GM18498 (cell line): ENCODE data around the gene CCDC138.

Experiments used
- ATAC-seq: cut with Tn5 transposase; IDR thresholded peaks from one replicate; pipeline ENCODE4 v1.9.1; 2021; ENCODE audit warnings: mild to moderate bottlenecking, moderate library complexity; ENCODE audit not compliant: unreplicated experiment

CCDC138 gene

GRCh38 chr2:108916122-108916795 is 129.7 kb downstream of the CCDC138 start:
- ATAC-seq, result no peak

GRCh38 chr2:108916796-108917421 is 130.3 kb downstream of the CCDC138 start:
- ATAC-seq, result no peak

DNA sequence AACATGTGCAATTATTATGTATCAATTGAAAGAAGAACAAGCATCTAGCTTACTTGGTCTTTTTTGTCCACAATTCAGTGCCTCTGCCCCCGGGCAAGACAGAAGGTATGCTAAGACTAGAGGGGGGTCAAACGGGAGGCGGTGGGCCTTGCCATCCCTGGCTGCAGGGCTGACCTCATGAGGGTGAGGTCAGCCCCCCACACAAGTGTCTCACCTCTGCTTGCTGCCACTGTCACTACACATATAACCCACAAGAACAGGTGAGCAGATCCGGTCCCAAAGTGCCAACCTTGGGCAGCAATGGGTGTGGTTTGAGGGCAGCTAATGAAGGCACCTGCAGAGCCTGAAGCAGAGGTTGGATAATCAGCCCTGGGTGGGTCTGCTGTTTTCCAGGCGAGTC is 131.0 kb downstream of the CCDC138 start:
- no peak for ATAC-seq

DNA sequence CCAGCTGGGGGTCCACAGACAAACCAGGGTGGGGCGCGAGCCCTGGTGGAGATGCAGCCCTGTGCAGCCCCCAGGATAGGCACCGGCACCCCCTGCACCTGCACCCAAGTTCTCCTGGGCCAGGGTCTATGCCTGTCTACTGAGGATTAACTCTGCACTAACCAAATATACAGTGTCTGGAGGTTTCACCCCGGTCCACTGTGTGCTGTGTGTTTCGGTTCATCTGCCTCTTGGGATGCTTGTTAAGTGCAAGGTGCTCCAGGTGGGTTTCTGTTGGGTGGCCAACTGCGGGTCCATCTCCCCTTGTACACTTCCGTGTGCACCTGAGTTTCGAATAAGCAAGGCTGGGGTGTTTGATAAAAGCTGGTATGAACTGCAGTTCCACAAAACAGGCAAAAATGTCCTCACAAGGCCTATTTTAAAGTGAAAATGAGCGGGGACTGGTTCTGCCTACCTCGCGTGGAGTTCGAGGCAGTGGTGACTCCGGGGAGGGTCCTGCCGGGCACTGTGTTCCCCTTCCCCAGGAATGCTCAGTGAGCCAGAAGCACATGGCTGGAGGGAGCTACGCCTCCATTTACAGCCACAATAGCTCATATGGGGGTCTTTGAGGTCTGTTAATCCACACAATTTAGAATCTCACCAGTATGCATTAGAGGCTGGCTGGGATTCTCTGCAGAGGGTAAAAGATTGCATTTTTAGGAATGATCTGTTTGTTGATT is 131.7 kb downstream of the CCDC138 start:
- no peak for ATAC-seq

GRCh38 chr2:108918941-108919341 is 132.4 kb downstream of the CCDC138 start:
- no peak for ATAC-seq

GRCh38 chr2:108919571-108920373 is 133.2 kb downstream of the CCDC138 start:
- ATAC-seq, result no peak

- ATAC-seq, result no peak
These were observed 134.1 kb downstream of the CCDC138 start for GRCh38 chr2:108920686-108921085.

GRCh38 chr2:108921096-108922030 is 134.8 kb downstream of the CCDC138 start:
- no peak for ATAC-seq

DNA sequence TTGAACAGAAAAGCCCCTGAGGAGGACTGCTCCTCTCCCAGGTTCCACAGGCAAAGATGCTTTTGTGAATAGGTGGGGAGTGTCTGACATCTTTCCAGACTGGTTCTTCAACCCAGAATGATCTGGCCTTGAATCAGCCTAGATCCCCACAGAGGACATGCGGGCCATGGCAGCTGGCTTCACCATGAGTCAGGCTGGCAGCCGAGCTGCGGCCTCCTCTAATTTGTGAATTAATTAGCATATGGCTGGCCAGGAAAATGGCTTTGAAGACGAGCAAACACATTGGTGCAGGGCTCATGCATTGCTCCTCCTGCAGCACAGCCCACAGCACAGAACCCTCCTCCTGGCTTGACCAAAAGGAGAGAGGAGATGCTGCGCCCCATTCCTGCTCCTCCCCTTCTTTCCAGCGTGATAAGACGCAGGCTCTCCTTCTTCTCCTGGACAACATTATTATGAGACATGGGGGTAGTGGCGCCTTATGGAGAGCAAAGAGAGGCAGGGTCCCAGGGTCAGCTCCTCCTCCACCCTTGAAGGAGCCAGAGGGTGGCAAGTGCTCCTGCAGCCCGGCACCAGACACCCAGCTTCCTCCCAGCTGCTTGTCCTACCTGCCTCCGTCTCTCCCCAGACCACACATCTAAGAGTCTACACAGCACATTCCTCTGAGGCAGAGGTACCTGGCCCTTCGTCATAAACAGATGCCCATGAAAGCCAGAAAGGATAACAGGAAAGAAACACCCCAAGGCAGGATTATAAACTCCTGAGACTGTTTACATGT is 135.8 kb downstream of the CCDC138 start:
- ATAC-seq, result no peak

DNA sequence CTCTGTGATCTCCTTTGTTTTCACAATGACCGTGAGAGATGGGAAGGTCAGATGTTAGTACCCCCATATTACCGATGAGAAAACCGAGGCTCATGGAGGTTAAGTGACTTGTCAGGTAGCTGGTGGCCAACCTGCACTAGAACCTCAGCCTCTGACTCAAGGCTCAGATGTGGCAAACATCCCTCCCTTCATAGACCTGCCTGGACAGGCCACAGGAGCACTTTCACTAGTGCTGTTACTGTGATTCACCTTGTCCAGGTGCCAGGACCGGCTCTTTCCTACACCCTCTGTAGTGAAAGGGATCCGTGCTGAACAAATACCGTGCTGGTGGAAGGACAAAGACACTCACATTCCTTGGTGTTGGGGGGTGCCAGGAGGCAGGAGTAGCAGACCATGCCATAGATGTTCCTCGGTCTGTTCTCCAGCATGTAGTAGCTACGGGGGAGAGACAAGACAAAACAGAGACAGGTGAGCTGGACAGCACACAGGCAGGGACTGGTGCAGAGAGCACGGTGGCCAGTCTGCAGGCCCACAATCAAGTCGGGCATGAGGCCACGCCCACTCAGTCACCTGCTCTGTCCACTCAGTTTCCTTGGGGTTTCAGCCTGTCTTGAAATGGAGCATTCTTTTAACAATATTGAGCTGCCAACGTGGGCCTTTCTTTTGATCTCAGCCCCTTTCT is 136.6 kb downstream of the CCDC138 start:
- ATAC-seq, result no peak

- no peak for ATAC-seq
These were observed 137.4 kb downstream of the CCDC138 start for GRCh38 chr2:108923736-108924579.

GRCh38 chr2:108924580-108925251 is 138.1 kb downstream of the CCDC138 start:
- ATAC-seq, result no peak

DNA sequence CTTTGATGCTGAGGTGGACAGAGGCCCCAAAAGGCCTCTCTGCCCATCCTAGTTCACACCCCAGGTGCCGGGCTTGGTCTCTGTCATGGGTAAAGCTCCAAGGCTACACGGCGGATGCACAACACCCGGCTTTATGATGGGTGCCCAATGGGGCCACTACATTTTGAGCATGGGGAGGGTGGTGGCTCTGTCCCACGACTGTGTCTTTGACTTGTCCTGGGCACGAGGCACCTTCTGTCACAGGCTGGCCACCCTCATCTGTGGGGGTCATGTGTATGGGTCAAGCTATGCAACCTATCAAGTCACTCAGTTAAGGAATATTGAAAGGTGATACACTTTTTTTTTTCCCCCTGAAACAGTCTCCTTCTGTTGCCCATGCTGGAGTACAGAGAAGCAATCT is 138.7 kb downstream of the CCDC138 start:
- no peak for ATAC-seq

DNA sequence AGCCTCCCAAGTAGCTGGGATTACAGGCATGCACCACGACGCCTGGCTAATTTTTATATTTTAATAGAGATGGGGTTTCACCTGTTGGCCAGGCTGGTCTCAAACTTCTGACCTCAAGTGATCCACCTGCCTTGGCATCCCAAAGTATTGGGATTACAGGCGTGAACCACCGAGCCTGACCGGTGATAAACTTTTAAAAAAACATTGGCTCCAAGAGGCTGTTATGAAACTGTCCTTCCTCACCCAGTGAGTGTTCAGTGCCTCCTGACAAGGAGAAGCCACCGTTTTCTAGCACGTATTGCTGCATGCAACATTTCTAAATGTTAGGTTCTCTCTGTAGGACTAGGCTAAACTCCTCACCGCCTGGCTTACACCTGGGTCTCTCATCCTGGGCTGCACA is 139.2 kb downstream of the CCDC138 start:
- no peak for ATAC-seq
